ENCODE measurements around the gene ABLIM2. TPM values are rescaled to one million over a fixed set of nuclear protein-coding genes. Genes with fewer than 3 reads are reported as not detected.

Gene ABLIM2
- polyA plus RNA-seq, 2 of the 4 experiments (the other 2 are of a cell fraction): 0.21 to 0.40 TPM

DNA sequence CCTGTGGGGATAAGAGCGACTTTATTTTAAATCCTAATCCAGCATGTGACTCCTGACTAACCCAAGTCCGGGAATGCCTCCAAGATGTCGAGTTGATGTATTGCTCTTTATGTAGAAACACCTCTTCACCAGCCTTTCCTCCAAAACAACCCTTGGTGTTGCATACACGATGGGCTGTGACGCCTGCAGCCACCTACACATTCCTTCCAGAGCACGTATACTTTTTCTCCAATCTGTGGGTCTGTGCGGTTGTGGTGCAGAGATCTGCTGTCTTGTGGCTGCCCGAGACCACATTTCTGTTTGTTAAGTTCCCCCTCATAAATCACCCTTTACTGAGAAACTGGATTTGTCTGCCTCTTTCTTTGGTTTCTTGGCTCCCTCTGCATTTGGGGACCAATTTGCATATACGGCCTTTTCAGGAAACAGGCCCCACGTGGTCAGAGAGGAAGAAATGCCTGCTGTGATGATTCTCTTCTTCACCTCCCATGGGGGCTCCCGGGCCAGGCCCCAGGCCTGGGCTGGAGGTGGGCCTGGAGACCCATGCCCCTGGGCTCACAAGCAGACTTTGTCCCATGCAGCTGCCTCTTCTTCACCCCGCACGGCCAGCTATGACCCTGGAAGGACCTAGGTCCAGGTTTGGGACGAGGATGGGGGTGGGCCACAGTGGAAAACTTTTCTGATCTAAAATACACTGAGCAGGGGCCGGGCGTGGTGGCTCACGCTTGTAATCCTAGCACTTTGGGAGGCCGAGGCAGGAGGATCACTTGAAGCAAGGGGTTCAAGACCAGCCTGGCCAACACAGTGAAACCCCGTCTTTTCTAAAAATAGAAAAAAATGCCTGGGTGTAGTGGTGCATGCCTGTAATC, 197.6 kb downstream of the ABLIM2 start (continued):
- TF ChIP-seq BHLHE40 (IDR thresholded peaks at IDR 0.05; ENCODE audit: low read depth, low read length): no peak
- TF ChIP-seq, protein P1, sequence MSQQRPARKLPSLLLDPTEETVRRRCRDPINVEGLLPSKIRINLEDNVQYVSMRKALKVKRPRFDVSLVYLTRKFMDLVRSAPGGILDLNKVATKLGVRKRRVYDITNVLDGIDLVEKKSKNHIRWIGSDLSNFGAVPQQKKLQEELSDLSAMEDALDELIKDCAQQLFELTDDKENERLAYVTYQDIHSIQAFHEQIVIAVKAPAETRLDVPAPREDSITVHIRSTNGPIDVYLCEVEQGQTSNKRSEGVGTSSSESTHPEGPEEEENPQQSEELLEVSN (IDR thresholded peaks at IDR 0.05; ENCODE audit: borderline replicate concordance, low read depth): no peak; the same call in 1 of the 2 replicates
- TF ChIP-seq, protein P2, sequence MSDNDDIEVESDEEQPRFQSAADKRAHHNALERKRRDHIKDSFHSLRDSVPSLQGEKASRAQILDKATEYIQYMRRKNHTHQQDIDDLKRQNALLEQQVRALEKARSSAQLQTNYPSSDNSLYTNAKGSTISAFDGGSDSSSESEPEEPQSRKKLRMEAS (IDR thresholded peaks at IDR 0.05): peak; percentile 58
- no peak for TF ChIP-seq KDM5A (IDR thresholded peaks at IDR 0.05)
- no peak for TF ChIP-seq TP53 (CRISPR knock-in tag; IDR thresholded peaks at IDR 0.05)
- TF ChIP-seq CBX8 (IDR thresholded peaks at IDR 0.05): no peak
- TF ChIP-seq GATA3 (IDR thresholded peaks at IDR 0.05; ENCODE audit: borderline replicate concordance): peak; percentile 44; the same call in 1 of the 2 replicates
- TF ChIP-seq, protein P3, sequence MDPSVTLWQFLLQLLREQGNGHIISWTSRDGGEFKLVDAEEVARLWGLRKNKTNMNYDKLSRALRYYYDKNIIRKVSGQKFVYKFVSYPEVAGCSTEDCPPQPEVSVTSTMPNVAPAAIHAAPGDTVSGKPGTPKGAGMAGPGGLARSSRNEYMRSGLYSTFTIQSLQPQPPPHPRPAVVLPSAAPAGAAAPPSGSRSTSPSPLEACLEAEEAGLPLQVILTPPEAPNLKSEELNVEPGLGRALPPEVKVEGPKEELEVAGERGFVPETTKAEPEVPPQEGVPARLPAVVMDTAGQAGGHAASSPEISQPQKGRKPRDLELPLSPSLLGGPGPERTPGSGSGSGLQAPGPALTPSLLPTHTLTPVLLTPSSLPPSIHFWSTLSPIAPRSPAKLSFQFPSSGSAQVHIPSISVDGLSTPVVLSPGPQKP (IDR thresholded peaks at IDR 0.05; ENCODE audit: low read depth, low read length): no peak
- no peak for TF ChIP-seq KDM1A (IDR thresholded peaks at IDR 0.05; ENCODE audit: low read depth)
- TF ChIP-seq RCOR1 (IDR thresholded peaks at IDR 0.05; ENCODE audit: low read depth, low read length): no peak
- TF ChIP-seq POLR2AphosphoS2 (conservative IDR thresholded peaks at IDR 0.05; ENCODE audit: low read length): no peak
- TF ChIP-seq, protein P4, sequence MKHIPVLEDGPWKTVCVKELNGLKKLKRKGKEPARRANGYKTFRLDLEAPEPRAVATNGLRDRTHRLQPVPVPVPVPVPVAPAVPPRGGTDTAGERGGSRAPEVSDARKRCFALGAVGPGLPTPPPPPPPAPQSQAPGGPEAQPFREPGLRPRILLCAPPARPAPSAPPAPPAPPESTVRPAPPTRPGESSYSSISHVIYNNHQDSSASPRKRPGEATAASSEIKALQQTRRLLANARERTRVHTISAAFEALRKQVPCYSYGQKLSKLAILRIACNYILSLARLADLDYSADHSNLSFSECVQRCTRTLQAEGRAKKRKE (CRISPR knock-in tag; IDR thresholded peaks at IDR 0.05; ENCODE audit: low read depth): no peak
- TF ChIP-seq, protein P5, sequence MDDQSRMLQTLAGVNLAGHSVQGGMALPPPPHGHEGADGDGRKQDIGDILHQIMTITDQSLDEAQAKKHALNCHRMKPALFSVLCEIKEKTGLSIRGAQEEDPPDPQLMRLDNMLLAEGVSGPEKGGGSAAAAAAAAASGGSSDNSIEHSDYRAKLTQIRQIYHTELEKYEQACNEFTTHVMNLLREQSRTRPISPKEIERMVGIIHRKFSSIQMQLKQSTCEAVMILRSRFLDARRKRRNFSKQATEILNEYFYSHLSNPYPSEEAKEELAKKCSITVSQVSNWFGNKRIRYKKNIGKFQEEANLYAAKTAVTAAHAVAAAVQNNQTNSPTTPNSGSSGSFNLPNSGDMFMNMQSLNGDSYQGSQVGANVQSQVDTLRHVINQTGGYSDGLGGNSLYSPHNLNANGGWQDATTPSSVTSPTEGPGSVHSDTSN (IDR thresholded peaks at IDR 0.05): no peak
- TF ChIP-seq, protein P6, sequence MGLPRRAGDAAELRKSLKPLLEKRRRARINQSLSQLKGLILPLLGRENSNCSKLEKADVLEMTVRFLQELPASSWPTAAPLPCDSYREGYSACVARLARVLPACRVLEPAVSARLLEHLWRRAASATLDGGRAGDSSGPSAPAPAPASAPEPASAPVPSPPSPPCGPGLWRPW (IDR thresholded peaks at IDR 0.05): no peak
- TF ChIP-seq, protein P7, sequence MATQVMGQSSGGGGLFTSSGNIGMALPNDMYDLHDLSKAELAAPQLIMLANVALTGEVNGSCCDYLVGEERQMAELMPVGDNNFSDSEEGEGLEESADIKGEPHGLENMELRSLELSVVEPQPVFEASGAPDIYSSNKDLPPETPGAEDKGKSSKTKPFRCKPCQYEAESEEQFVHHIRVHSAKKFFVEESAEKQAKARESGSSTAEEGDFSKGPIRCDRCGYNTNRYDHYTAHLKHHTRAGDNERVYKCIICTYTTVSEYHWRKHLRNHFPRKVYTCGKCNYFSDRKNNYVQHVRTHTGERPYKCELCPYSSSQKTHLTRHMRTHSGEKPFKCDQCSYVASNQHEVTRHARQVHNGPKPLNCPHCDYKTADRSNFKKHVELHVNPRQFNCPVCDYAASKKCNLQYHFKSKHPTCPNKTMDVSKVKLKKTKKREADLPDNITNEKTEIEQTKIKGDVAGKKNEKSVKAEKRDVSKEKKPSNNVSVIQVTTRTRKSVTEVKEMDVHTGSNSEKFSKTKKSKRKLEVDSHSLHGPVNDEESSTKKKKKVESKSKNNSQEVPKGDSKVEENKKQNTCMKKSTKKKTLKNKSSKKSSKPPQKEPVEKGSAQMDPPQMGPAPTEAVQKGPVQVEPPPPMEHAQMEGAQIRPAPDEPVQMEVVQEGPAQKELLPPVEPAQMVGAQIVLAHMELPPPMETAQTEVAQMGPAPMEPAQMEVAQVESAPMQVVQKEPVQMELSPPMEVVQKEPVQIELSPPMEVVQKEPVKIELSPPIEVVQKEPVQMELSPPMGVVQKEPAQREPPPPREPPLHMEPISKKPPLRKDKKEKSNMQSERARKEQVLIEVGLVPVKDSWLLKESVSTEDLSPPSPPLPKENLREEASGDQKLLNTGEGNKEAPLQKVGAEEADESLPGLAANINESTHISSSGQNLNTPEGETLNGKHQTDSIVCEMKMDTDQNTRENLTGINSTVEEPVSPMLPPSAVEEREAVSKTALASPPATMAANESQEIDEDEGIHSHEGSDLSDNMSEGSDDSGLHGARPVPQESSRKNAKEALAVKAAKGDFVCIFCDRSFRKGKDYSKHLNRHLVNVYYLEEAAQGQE (IDR thresholded peaks at IDR 0.05): no peak
- peak in 1 of 2 experiments; percentile 62; a peak in 2 of 5 replicates for TF ChIP-seq EP300 (IDR thresholded peaks at IDR 0.05)
- TF ChIP-seq EHF (CRISPR knock-in tag; IDR thresholded peaks at IDR 0.05): no peak
- TF ChIP-seq JUNB (IDR thresholded peaks at IDR 0.05): peak; percentile 27; the same call in 1 of the 2 replicates
- TF ChIP-seq, protein P8, sequence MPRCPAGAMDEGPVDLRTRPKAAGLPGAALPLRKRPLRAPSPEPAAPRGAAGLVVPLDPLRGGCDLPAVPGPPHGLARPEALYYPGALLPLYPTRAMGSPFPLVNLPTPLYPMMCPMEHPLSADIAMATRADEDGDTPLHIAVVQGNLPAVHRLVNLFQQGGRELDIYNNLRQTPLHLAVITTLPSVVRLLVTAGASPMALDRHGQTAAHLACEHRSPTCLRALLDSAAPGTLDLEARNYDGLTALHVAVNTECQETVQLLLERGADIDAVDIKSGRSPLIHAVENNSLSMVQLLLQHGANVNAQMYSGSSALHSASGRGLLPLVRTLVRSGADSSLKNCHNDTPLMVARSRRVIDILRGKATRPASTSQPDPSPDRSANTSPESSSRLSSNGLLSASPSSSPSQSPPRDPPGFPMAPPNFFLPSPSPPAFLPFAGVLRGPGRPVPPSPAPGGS (IDR thresholded peaks at IDR 0.05): 0 out of 3 replicates have a peak, but pooled peaks have one; percentile 21
- TF ChIP-seq HOXB5 (CRISPR knock-in tag; IDR thresholded peaks at IDR 0.05): peak; percentile 99
- no peak for TF ChIP-seq FOSL2 (IDR thresholded peaks at IDR 0.05)
- peak; percentile 12; the same call in 1 of the 2 replicates for TF ChIP-seq FOSL2 (CRISPR knock-in tag; IDR thresholded peaks at IDR 0.05)
- TF ChIP-seq SMC3 (IDR thresholded peaks at IDR 0.05): no peak
- no peak for TF ChIP-seq MAZ (IDR thresholded peaks at IDR 0.05; ENCODE audit: borderline replicate concordance, low read depth, low read length)
- no peak for TF ChIP-seq ZFP36 (IDR thresholded peaks at IDR 0.05; ENCODE audit: borderline replicate concordance, partially characterized antibody)
